GM19099 (cell line): ENCODE measurements around the gene SEMA3F.

Source experiments
- POLR2A ChIP-seq: IDR thresholded peaks from 3 replicates; pipeline ENCODE4 v1.6.1; 2011; ENCODE audit warnings: low read depth; ENCODE audit not compliant: insufficient read length; ENCODE audit errors: extremely low read depth

Gene SEMA3F

GRCh38 chr3:50139718-50140423 lies 15.3 kb upstream of the SEMA3F start:
- no peak for TF ChIP-seq POLR2A

- no peak for TF ChIP-seq POLR2A
These were observed 14.1 kb upstream of the SEMA3F start for GRCh38 chr3:50140990-50141389.

- TF ChIP-seq POLR2A = no peak
These were observed 8.7 kb upstream of the SEMA3F start for GRCh38 chr3:50146316-50146901.

- no peak for TF ChIP-seq POLR2A
These were observed 8.1 kb upstream of the SEMA3F start for GRCh38 chr3:50147016-50147415.

DNA sequence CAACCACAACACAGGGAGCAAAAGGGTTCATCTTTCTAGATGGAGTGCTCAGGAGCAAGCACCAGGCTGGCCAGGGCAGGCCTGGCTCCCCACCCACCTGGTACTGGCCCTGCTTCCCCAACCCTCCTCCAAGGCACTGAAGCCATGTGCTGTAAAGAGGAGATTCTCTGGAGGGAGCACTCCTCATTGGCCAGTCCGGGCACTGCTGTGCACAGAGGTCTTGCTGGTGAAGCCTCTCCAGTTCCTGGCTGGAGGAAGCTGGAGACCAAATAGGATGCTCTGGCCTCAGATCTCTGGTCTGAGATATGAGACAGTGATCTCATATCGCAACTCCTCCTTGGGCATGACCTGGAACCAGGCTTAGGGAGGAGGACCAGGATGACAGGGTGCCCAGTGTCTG lies 7.7 kb upstream of the SEMA3F start:
- no peak for TF ChIP-seq POLR2A

- no peak for TF ChIP-seq POLR2A
These were observed 7.3 kb upstream of the SEMA3F start for GRCh38 chr3:50147861-50148260.

GRCh38 chr3:50150404-50150750 lies 4.7 kb upstream of the SEMA3F start:
- no peak for TF ChIP-seq POLR2A

DNA sequence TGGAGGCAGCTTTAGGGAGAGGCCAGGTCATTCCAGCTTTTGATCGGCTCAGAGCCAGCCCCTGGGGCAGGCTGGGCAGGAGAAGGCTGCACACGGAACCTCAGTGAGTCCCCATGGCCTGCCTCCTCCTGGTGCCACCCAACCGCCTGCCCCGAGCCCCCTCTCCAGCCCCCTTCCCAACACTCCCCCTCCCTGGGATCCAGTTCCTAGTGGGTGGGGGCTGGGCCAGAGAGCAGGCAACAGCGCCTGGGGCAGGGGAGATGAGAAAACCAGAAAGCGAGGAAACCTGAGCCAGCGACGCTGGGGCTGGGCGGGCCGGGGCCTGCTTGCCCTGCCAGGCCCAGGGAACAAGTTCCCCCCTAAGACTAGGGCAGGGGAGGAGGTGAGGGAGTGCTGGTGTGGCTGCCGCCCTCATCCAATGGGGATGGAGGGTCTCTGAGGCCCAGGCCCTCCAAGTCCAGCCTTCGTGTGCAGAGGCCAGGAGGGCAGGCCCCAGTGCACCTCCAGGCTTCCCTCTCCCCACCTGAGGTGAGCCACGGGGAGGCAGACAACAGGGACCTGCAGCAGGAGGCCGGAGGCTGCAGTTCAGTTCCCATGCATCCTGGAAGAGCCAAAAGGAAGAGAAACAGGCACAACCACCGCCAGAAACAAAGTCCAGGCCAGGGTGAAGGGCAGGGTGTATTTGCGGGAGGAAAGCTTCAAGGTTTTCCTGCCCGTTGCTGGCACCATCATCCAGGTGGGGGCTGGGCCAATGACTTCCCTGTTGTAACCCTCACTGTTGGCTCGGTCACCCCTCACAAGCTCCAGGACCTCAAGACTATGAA lies 4.0 kb upstream of the SEMA3F start:
- TF ChIP-seq POLR2A = no peak

- no peak for TF ChIP-seq POLR2A
These were observed 3.4 kb upstream of the SEMA3F start for GRCh38 chr3:50151728-50152127.

DNA sequence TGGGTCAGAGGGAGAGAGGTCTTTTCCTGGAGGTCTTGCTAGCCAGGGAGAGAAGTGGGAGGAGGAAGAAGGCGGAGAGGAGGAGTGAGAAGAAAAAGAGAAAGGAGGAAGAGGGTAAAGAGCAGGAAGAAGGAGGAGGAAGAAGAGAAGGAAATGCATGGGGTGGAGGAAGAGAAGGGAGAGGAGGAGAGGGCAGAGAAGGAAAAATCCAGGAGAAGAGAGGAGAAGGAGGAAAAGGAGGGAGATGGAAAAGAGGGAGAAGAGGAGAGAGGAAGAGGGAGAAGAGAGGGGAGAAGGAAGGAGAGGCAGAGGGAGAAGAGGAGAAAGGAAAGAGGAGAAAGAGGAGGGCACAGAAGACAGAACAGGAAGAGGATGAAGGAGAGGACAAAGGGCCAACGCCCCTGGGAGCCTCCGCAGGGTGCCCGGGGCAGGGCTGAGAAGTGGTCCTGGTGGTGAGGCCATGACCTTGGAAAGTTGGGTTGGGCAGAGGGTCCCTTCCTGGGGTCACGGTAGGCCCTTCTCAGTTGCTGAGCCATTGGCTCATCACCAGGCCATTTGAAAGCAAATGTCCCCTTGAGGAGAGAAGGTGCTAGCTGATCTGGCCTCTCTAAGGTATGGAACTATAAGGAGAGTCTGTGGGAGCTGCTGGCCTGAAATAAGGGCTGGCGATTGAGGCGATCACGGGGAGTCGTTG lies 1.2 kb upstream of the SEMA3F start:
- TF ChIP-seq POLR2A = no peak

DNA sequence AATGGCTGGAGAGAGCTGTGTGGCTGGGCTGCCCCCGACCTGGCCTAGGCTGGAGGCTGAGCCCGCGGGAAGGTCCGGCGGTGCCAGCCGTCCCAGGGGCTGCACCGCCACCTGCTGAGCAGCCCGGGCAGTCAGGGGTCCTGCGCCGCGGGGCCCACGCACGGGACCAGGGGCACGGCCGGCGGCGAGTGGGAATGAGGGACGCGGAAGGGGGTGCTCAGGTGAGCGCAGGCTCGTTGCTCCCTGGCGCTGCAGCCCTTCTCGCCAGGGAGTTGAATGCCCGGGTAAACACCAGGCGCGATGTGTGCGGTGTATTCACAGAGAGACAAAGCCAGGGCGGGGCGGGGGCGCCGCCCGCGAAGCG lies 666 bp upstream of the SEMA3F start:
- TF ChIP-seq POLR2A = no peak

DNA sequence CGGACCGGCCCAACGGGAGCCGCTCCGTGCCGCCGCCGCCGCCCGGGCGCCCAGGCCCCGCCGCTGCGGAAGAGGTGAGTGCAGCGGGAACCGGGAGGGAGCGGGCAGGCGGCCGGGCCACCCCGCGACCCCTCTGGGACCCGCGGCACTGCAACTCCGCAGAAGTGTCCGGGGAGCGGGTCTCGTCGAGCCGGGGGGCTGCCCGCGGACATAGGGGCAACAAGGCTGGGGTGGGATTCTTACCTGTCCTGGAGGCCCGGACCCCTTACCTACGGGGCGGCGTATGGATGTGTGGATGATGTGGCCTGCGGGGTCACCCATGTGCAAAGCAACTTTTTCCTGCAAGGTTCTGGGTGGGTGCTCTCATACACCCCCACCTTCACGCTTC lies 361 bp downstream of the SEMA3F start:
- TF ChIP-seq POLR2A = no peak

DNA sequence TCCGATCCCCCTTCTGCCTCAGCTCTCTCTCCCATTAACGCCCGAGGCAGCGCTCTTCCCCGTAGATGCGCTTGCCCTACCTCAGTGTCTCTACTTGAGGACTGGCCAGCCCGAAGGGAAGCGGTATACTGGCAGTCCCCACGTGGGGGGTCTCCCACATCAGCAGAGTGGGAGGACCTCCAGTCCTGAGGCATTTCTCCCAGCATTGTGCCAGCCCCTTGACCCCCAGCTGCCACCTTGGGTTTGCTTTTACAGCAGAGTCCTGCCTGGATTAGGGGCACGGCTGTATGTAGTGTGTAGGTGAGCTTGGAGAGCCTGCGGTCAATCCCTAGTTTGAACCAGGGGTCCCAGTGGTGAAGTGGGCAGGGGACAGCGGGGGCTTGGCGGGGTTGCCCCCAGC lies 767 bp downstream of the SEMA3F start:
- no peak for TF ChIP-seq POLR2A

- TF ChIP-seq POLR2A = no peak
These were observed 1.7 kb downstream of the SEMA3F start for GRCh38 chr3:50156549-50157493.
